GM12873 (cell line): Measurements from ENCODE around the gene PI16.

ENCODE experiments used
- TF ChIP-seq, protein P1 (sequence below): IDR thresholded peaks from 2 replicates; pipeline ENCODE4 v1.5.1; 2012; ENCODE audit warnings: low read depth, mild to moderate bottlenecking, moderate library complexity, low read length, control low read depth; ENCODE audit not compliant: insufficient read depth; ENCODE audit errors: missing control alignments

The PI16 gene

DNA sequence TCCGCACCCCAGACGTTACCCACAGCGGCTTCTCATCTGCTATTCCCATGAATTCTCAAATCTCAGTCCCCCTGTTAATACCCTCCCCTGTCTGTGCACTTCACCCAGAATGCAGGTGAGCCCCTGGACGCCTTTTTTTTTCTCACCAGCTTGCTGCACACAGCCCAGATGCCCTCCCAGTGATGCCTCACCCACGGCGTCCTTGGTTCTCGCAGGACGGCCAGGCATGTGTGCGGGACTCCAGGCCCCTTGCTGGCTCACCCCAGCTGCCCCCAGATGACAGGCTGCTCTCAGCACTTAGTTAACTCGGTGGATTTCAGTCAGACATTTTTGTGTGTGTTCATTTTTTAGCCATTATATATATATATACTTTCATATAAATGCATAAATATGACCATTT lies 25.4 kb upstream of the PI16 start:
- TF ChIP-seq, protein P1, sequence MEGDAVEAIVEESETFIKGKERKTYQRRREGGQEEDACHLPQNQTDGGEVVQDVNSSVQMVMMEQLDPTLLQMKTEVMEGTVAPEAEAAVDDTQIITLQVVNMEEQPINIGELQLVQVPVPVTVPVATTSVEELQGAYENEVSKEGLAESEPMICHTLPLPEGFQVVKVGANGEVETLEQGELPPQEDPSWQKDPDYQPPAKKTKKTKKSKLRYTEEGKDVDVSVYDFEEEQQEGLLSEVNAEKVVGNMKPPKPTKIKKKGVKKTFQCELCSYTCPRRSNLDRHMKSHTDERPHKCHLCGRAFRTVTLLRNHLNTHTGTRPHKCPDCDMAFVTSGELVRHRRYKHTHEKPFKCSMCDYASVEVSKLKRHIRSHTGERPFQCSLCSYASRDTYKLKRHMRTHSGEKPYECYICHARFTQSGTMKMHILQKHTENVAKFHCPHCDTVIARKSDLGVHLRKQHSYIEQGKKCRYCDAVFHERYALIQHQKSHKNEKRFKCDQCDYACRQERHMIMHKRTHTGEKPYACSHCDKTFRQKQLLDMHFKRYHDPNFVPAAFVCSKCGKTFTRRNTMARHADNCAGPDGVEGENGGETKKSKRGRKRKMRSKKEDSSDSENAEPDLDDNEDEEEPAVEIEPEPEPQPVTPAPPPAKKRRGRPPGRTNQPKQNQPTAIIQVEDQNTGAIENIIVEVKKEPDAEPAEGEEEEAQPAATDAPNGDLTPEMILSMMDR = no peak

DNA sequence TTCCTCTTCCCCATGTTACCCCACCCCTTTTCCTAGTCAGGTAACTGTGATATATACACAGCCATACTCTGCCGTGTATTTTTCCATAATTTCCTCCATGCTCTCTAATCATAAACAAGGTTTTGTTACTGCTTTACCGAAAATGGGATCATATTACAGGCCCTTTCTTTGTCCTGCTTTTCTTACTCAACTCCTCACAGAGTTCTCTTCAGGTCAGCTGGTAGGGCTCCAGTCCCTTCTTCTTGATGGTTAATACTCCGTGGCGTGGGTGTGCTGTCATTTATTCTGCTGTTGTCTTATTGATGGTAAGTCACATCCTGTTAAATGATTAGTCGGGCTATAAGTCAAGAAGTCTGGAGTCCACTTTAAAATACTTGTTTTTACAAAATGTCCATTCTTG lies 24.9 kb upstream of the PI16 start:
- TF ChIP-seq, protein P1 = no peak

DNA sequence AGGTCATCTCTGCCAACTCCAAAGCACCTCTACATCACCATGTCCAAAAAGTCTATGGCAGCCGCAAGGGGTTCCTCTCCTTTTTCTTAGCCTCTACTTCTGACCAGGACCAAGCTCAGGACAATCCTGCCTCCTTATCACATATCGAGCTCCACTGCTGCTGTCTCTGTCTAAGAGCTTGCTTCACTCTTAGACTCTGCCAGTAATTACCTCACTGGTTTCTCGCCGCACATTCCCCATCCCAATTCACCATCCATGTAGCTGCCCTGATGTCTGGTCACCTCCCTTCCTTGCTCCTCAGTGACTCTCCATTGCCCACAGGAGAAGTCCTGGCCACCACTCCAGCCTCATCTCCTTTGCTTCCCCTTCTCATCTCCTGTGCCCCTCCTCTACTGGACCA lies 24.1 kb upstream of the PI16 start:
- TF ChIP-seq, protein P1 = no peak

DNA sequence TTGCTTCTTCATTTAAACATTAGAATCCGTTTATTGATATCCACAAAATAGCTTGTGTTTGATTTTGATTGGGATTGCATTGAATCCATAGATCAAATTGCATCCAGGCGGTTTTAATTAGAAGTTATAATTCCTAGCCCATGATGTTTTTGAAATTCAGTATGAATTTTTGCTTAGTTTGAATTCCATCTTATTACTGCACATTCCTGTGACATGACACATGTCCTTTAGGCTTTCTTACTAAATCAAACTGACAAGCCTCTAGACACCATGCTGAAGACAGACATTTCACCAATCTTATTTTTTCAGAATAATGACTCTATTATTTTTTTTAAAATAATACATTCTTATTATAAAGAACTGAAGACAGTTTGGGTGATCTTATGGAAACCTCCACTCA lies 21.4 kb upstream of the PI16 start:
- TF ChIP-seq, protein P1 = no peak

DNA sequence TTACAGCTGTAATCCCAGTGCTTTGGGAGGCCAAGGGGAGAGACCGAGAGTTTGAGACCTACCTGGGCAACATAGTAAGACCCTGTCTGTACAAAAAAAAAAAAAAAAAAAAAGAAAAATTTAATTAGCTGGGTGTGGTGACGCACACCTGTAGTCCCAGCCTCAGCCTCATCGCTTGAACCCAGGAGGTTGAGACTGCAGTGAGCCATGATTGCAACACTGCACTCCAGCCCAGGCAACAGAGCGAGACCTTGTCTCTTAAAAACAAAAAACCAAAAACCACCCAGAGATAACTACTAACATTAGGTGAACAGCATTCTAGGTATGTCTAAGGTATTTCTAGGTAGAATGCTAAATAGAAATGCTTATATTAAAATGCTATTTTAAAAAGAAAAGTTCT lies 21.0 kb upstream of the PI16 start:
- TF ChIP-seq, protein P1 = no peak

DNA sequence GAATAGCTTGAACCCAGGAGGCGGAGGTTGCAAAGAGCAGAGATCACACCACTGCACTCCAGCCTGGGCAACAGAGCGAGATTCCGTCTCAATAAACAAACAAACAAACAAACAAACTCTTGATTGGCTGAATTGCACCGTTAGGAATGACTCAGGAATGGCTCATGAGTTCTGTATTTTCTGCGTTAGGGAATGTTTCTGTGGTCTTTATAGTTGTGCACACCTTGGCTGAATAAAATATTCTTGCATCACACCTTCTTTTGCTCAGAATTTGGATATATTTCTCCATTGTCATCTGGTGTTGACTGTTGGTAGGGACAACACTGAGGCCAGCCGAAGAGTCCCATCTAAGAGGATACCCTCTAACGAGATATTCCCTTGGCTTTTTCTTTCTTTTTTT lies 19.6 kb upstream of the PI16 start:
- TF ChIP-seq, protein P1 = no peak

DNA sequence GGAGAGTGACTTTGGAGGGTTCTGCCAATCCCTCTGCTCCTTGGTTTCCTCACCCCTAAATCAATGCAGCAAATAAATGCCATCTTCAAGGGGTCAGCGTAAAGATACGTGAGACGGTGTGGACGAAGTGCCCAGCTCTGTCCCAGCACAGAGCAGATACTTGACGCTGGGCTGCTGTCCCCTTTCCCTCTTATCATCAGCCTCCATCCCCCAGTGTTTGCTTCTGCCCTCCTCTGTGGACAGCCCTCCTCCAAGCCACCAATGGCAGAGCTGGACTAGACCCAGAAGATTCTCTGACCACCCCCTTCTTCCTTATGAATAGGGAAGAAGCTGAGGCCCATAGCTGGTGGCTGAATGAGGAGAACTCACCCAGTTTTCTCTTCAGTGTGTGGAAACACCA lies 17.7 kb upstream of the PI16 start:
- TF ChIP-seq, protein P1 = no peak

DNA sequence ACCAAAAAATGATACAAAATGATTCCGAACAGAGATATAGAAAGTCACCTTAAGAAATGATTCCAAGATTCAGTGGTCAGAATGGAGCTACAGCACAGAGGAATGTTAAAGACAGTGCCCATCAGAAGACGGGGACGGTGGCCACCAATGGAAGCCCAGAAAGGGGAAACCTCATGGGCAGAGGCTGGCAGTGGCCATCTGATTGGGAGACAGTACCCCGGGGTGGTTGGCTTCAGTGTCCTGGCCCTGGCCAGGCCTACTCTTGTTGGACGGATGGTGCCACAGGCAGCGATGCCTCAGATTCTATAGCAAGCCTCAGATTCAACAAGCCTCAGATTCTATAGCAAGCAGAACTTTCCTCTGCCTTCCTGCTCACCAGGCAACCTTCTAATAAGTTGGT lies 16.6 kb upstream of the PI16 start:
- TF ChIP-seq, protein P1 = no peak
